Measurements from ENCODE around the gene C2CD4C. TPM values are rescaled to one million over a fixed set of nuclear protein-coding genes. Genes with fewer than 3 reads are reported as not detected.
"Not testable (repeated sequence)": the region's sequence is repeated elsewhere in the genome, so short reads cannot be mapped to it uniquely, and the experiment has no call there.

Gene C2CD4C
- polyA plus RNA-seq, 2 donors = 0.33 to 0.43 TPM

- H3K27ac ChIP-seq (ENCODE audit: low read depth in 2 of 2, low read length in 1 of 2) = no peak overlapping the region
- no peaks in the 10 kb centered on the region for H3K27me3 ChIP-seq (ENCODE audit: control insufficient read depth in 1 of 2, insufficient read depth in 2 of 2, low read length in 2 of 2)
- H3K36me3 ChIP-seq (ENCODE audit: control insufficient read depth in 2 of 2, insufficient read depth in 2 of 2, low read length in 1 of 2) = no peaks in the 10 kb centered on the region
- no peaks in the 10 kb centered on the region for H3K4me1 ChIP-seq (ENCODE audit: control insufficient read depth in 2 of 2, insufficient read depth in 2 of 2, low read length in 1 of 2)
- 80 to 81% methylated on average over 11 of the region's 11 CpGs for WGBS, 2 donors
- no peak overlapping the region for H3K4me3 ChIP-seq (ENCODE audit: low read depth in 1 of 2, low read length in 2 of 2)
- H3K9me3 ChIP-seq (ENCODE audit: control insufficient read depth in 2 of 2, insufficient read depth in 1 of 2, low read depth in 1 of 2, low read length in 1 of 2) = peaks cover 0 to 2% of the 10 kb centered on the region in 2 donors
Measured at GRCh38 chr19:362683-363082, 46.3 kb downstream of the C2CD4C start.

- WGBS, 2 donors = 93 to 97% methylated on average over 11 of the region's 11 CpGs
- no peak overlapping the region for H3K4me3 ChIP-seq (ENCODE audit: low read depth in 1 of 2, low read length in 2 of 2)
- H3K27ac ChIP-seq (ENCODE audit: low read depth in 2 of 2, low read length in 1 of 2) = no peak overlapping the region
- H3K27me3 ChIP-seq (ENCODE audit: control insufficient read depth in 1 of 2, insufficient read depth in 2 of 2, low read length in 2 of 2) = no peaks in the 10 kb centered on the region
- H3K36me3 ChIP-seq (ENCODE audit: control insufficient read depth in 2 of 2, insufficient read depth in 2 of 2, low read length in 1 of 2) = no peaks in the 10 kb centered on the region
- H3K9me3 ChIP-seq (ENCODE audit: control insufficient read depth in 2 of 2, insufficient read depth in 1 of 2, low read depth in 1 of 2, low read length in 1 of 2) = peaks cover 0 to 2% of the 10 kb centered on the region in 2 donors
- H3K4me1 ChIP-seq (ENCODE audit: control insufficient read depth in 2 of 2, insufficient read depth in 2 of 2, low read length in 1 of 2) = no peaks in the 10 kb centered on the region
Measured at GRCh38 chr19:362154-362553, 46.8 kb downstream of the C2CD4C start.

GRCh38 chr19:359653-359925 lies 49.4 kb downstream of the C2CD4C start:
- H3K27ac ChIP-seq (ENCODE audit: low read depth in 2 of 2, low read length in 1 of 2) = no peak overlapping the region
- 89% methylated on average over 2 of the region's 2 CpGs for WGBS, 2 donors

GRCh38 chr19:355536-355935 lies 53.4 kb downstream of the C2CD4C start:
- H3K36me3 ChIP-seq (ENCODE audit: control insufficient read depth in 2 of 2, insufficient read depth in 2 of 2, low read length in 1 of 2); H3K4me1 ChIP-seq (ENCODE audit: control insufficient read depth in 2 of 2, insufficient read depth in 2 of 2, low read length in 1 of 2); H3K4me3 ChIP-seq (ENCODE audit: low read depth in 1 of 2, low read length in 2 of 2); H3K27ac ChIP-seq (ENCODE audit: low read depth in 2 of 2, low read length in 1 of 2); H3K27me3 ChIP-seq (ENCODE audit: control insufficient read depth in 1 of 2, insufficient read depth in 2 of 2, low read length in 2 of 2); H3K9me3 ChIP-seq (ENCODE audit: control insufficient read depth in 2 of 2, insufficient read depth in 1 of 2, low read depth in 1 of 2, low read length in 1 of 2): not testable (repeated sequence)
- whole genome bisulfite sequencing, 2 donors = 76 to 77% methylated on average over 15 of the region's 15 CpGs

More at GRCh38 chr19:359653-359925, 49.4 kb downstream of the C2CD4C start:
- H3K9me3 ChIP-seq (ENCODE audit: control insufficient read depth in 2 of 2, insufficient read depth in 1 of 2, low read depth in 1 of 2, low read length in 1 of 2) = peaks cover 0 to 2% of the 10 kb centered on the region in 2 donors
- no peaks in the 10 kb centered on the region for H3K27me3 ChIP-seq (ENCODE audit: control insufficient read depth in 1 of 2, insufficient read depth in 2 of 2, low read length in 2 of 2)
- H3K4me1 ChIP-seq (ENCODE audit: control insufficient read depth in 2 of 2, insufficient read depth in 2 of 2, low read length in 1 of 2) = no peaks in the 10 kb centered on the region
- H3K4me3 ChIP-seq (ENCODE audit: low read depth in 1 of 2, low read length in 2 of 2) = no peak overlapping the region
- no peaks in the 10 kb centered on the region for H3K36me3 ChIP-seq (ENCODE audit: control insufficient read depth in 2 of 2, insufficient read depth in 2 of 2, low read length in 1 of 2)

Other genes starting within 250 kb of the C2CD4C start
- 10 to 100 TPM in 1 of 2 donors, 1 to 10 TPM in 1; 9.8 to 18.5 TPM for gene PLPP2, start 117.7 kb downstream of the C2CD4C start, polyA plus RNA-seq
- 10 to 100 TPM; 13.0 to 13.9 TPM for gene MIER2, start 64.4 kb downstream of the C2CD4C start, polyA plus RNA-seq
- 1 to 10 TPM; 3.0 to 5.3 TPM for gene SHC2, start 51.9 kb upstream of the C2CD4C start, polyA plus RNA-seq
- gene MADCAM1, start 87.3 kb upstream of the C2CD4C start, polyA plus RNA-seq = 1 to 10 TPM in 1 of 2 donors, under 1 TPM in 1; 0.57 to 2.0 TPM
- 10 to 100 TPM; 13.9 to 16.8 TPM for gene TPGS1, start 98.3 kb upstream of the C2CD4C start, polyA plus RNA-seq
- 10 to 100 TPM; 45.2 to 68.7 TPM for gene CDC34, start 122.6 kb upstream of the C2CD4C start, polyA plus RNA-seq
- gene GZMM, start 134.9 kb upstream of the C2CD4C start, polyA plus RNA-seq = 1 to 10 TPM in 1 of 2 donors, under 1 TPM in 1; 0.86 to 1.1 TPM
- gene BSG, start 163.4 kb upstream of the C2CD4C start, polyA plus RNA-seq = 100 to 1,000 TPM; 189 to 210 TPM
- 1 to 10 TPM in 1 of 2 donors, under 1 TPM in 1; 0.65 to 1.4 TPM for gene HCN2, start 180.7 kb upstream of the C2CD4C start, polyA plus RNA-seq
- 10 to 100 TPM; 35.6 to 56.1 TPM for gene POLRMT, start 224.4 kb upstream of the C2CD4C start, polyA plus RNA-seq
- gene FGF22, start 230.7 kb upstream of the C2CD4C start, polyA plus RNA-seq = under 1 TPM; 0.53 to 0.86 TPM

All from esophagus (tissue), 2 donors.